HG03565 (cell line): ENCODE results near the gene FAM193B.
"Not testable (repeated sequence)": the region's sequence is repeated elsewhere in the genome, so short reads cannot be mapped to it uniquely, and the experiment has no call there.

Experiments
- ATAC-seq: cut with Tn5 transposase; IDR thresholded peaks from one replicate; pipeline ENCODE4 v1.9.1; 2021; ENCODE audit warnings: mild to moderate bottlenecking, moderate library complexity; ENCODE audit not compliant: unreplicated experiment

FAM193B gene

DNA sequence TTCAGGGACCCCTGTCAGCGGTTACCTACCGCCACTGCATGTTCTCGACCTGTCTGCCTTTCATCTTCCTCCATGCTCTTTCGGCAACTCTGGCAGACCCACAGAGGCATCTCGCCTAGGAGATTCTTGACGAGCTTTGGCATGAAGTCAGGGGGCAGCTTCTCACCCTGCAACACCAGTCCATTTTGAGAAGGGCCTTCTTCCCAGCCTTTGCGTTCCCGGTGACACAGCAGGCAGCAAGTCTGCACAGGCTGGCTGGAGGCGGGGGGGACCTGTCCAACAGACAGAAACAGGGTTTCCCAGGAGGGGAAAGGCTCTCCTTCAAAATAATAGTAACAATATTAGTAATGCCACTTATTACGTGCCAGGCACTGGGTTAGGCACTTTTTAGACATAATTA is 15.5 kb downstream of the FAM193B start:
- no peak for ATAC-seq

DNA sequence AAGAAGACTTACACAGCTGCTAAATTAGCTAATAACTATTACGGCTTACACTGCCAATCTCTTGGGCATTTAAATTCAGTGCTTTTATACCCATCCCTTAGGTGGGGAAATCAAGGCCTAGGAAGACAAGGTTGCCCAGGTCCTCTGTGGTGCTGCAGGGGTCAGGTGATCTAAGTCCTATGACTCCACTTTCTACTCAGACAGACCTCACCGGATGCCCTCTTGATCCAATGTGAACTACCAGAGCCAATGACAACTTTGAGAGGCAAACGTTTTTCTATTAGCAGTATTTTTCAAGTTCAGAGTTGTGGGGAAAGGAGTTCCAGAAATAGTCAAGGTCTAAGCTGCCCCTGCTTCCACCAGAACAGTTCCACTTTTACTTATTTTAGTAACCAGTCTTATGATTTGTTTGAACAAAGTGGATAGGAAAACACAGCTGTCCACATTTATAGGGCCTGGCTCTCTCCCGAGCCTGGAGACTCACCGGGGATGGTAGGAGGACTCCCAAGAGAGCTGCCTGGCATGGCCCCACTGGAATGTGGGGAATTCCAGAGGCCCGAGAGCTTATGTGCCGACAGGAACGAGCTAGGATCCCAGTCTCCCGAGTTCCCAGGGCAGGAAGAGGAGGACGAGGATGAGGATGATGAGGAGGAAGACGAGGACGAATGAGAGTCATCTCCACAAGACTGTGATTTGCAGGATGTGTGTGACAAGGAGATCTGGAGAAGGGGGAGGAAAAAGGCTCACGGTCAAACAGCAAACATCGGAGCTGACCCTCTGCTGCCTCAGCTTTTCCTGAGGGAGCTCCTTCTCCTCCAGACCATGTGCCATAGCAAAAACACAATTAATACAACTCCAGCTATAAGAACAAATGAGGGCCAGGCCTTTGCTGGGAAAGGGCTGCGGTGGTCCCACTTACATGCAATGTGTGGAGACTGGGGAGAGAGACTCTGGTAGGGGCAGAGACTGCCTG is 16.7 kb downstream of the FAM193B start:
- ATAC-seq: no peak

DNA sequence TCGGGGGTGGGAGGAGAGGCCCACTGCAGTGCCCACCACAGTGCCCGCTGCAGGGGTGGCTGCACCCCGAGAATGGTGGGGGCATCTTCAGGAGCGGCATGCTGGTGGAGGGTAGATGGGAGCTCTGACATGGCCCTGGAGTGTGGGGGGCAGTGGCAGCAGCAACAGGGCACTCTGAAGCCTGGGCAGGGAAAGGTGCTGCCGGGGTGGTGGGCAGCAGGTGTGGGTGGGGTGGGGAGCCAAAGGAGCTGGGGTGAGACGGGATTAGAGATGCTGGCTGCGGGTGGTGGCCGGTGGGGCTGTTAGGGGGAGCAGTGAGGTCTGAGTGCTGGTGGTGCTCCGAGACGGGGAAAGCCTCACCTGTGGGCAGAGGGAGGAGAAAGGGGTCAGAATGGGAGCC is 18.0 kb downstream of the FAM193B start:
- no peak for ATAC-seq

DNA sequence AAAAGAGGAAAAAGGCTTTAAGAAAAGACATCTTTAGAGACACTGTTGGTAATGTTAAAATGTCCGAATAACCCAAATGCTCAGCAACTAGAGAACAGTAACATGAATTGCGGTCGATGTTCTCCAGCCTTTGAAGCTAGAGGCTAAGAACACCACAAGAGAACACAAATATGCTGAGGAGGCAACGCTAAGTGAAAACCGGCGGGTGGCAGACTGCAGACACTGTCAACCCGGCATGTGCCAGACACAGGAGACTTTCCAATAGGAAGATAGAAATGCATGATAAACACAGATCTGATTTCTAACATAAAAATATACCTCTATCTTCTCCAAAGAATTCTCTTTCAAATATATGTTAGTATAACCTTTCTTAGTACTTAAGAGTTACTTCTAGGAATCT is 19.2 kb downstream of the FAM193B start:
- ATAC-seq: no peak

DNA sequence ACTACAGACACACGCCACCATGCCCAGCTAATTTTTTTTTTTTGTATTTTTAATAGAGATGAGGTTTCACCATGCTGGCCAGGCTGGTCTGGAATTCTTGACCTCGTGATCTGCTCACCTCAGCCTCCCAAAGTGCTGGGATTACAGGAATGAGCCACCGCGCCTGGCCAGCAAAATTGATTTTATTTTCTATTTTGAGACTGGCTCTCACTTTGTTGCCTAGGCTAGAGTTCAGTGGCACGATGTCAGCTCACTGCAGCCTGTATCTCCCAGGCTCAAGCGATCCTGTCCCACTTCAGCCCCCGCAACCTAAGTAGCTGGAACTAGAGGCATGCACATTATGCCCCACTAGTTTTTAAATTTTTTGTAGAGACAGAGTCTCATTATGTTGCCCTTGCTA is 19.9 kb downstream of the FAM193B start:
- not testable (repeated sequence) for ATAC-seq

DNA sequence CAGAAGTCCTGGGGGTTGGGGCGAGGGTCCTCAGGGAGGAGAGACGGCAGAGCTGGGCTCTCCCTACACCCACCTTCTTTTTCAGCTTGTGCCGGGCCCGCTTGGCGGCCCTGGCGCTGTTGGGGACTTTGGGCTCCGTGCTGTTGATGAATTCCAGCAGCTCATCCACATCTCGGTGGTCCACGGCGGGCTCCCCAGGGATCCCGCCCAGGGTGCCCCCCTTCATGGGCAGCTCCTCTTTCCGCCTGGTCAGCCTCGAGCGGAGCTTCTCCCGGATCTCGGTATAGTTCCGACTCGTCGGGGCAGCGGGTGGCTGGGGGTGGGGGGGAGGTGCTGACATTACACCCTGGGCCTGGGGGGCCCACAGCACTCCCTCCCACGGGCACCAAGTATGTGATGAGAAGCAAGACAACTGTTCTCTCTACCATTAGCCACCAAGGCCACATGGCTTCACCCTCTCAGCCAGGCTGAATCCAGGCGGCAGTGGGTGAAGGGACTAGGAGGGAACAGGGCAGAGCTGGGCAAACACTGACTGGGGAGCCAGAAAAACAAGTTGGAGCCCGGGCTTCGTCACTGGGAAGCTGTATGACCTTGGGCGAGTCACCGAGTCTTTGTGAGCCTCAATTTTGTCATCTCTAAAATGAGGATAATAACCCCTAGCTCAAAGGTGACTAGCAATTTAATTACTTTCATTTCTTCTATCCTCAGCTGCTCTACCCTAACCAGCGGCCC is 23.0 kb downstream of the FAM193B start:
- ATAC-seq: no peak

DNA sequence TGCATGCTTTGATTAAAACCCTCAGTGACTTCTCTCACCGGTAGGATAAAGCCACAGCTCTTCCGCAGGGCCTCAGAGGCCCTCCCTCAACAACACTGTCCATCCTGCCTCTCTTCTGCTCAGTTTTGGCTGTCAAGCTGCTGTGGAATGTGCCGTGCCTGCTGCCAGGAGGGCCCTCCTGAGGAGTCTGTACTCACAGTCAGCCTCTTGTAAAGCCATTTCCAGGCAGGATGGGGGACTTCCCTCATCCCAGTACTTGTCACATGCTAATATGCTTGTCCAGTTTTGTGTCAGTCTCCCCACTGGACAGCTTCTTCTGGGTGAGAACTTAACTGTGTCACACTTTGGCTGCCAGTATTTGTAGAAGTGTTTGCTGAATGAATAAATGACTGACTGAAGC is 23.7 kb downstream of the FAM193B start:
- ATAC-seq: no peak

DNA sequence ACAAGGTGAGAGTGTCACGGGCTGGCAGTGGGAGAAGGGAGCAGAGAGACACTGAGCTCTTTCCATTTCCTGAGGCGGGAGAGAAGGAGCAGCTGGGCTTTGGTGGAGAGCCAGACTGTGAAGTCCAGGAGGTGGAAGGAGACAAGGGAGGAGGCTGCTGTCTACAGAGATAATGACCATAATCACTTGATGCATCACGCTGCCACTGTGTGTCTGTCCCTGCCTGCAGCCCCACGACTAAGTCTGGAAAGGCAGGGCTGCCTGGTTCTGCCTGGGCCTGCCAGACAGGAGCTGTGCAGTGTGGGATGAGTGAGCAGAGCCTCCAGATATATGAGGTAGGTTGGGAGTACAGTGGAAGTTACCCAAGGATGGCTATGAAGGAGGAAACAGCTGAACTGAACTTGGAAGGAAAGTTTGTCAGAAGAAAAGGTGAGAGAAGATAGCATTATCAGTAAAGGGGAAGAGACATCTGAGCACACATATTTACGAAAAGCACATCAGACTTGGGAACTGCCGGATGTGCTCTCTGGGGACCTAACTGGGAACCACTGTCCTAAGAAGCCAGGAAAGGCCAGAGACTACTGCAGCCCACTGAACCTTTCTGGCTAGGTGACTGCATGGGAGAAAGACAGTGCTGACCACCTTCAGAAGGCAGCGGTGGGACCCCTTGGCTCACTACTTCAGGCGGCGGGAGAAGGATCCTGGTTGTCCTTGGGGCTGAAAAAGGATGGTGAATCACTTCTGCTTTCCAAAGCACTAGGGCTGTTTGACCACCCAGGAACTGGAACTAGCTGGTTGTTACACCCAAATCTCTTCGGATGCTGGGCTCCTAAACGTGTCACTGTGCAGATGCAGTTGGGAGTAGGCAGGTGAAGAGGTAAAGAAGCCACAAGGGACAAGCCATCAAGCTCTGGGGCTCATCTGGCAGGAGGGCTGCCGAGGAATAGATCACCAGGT is 24.8 kb downstream of the FAM193B start:
- no peak for ATAC-seq

DNA sequence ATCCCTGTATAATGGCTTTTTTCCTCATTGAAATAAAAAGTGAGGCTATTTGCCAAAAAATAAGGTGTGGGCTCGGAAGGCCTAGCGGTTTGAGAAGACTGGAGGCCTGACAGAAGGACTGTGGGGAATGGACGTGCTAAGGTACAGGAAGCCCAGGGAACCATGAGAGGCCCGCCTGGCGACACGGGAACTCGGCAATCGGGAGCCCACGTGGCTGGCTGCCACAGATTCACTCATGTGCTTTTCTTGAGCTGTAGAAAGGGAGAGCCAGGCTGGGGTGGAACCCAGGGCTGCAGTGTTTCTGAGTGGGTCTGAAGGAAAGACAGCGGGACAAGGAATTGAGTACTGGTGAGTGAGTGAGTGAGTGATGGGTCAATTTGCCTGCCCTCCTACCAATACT is 25.7 kb downstream of the FAM193B start:
- no peak for ATAC-seq

DNA sequence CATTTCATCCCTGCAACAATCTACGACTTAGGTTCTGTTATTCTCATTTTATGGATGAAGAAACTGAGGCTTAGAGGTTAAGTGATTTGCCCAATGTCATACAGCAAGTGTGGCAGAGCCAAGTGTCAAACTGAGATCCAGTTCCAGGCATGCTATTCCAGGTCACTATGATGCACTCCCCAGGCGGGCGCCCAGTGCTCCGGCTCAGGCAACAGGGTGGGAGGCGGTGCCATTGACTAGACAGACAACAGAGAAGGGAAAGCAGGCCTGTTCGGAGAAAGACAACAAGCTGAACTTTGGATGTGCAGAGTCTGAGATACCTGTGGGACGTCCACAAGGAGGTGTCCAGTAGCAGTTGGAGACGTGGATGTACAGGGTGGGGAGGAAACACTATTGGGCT is 26.8 kb downstream of the FAM193B start:
- ATAC-seq: no peak

DNA sequence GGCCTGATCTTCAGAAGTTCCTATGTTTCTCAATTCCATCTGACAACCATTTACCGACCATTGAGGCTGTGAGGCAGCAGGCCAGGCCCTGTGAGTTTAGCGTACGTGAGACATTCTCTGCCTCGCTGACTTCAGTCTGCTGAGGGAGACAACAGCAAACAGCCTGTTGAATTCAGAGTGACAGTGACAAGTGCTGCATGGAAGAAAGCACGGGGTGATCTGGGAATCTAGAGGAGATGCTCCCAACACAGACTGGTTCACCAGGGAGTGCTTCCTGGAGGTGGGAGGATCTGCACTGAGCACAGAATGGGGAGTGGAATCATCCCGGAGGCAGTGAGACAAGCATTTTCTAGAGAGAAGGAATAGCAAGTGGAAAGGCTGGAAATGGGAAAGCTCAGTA is 27.6 kb downstream of the FAM193B start:
- ATAC-seq: no peak

DNA sequence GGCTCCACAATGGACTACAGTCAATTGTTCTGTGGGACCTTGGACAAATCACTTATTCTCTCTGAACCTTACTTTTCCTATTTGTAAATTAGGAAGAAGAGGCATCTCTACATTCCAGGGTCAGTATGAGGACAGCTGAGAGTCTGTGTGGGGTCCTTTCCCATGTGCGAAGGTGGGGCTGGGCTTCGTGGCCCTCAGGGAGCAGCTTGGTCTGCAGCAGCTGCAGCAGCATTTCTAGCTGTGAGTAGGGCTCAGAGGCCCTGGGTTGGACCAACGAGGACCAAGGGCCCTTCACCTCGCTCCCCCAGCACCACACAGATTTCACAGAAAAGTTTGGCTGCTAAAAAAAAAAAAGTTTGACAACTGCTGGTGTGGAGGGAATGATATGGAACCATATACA is 28.2 kb downstream of the FAM193B start:
- ATAC-seq: no peak

DNA sequence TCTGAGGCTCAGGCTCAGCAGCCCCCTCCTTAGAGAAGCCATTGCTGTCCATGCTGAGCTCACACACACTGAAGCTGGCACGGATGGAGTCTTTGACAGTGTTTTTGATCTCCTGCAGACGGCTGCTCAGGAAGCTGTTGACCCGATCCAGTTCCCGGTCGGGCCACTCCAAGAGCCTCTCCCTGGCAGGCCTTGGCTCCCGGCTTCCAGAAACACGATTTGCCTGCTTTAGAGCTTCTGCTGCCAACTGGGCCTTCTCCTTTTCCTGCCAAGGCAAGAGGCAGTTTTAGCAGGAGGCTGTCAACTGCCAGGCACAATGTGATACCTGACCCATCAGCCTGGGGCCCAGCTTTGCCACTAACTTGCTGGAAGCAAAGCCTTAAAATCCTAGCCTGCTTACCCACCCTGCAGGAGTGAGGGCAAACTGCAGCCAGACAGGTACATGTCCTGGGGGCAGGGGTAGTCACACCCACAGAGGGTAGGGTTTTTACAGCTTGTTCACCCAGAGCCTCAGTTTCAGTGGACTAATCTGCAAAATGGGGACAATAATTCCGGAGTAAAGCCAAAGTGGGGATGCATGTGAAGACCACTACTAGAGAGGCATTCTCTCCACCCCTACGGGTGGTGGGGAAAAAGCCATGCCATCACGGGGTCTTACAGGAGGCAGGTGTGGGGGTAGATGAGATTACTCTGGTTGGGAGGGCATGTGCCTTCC is 29.3 kb downstream of the FAM193B start:
- ATAC-seq: no peak

DNA sequence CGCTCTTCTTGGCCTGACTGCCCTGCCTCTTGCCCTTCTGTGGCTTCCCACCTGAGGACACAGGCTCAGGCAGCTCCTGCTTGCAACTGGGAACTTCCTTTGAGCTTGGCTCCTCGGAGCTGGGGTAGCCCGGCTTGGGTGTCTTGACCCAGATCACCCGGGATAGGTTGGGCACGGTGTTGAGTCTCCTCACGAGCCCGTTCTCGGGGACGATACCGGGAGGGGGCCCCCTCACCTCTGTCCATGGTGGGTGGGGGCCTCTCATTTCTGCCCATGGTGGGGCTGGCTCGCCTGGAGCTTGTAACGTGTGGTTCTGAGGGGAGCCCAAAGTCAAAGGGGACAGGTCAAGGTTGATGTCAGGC is 29.8 kb downstream of the FAM193B start:
- no peak for ATAC-seq

DNA sequence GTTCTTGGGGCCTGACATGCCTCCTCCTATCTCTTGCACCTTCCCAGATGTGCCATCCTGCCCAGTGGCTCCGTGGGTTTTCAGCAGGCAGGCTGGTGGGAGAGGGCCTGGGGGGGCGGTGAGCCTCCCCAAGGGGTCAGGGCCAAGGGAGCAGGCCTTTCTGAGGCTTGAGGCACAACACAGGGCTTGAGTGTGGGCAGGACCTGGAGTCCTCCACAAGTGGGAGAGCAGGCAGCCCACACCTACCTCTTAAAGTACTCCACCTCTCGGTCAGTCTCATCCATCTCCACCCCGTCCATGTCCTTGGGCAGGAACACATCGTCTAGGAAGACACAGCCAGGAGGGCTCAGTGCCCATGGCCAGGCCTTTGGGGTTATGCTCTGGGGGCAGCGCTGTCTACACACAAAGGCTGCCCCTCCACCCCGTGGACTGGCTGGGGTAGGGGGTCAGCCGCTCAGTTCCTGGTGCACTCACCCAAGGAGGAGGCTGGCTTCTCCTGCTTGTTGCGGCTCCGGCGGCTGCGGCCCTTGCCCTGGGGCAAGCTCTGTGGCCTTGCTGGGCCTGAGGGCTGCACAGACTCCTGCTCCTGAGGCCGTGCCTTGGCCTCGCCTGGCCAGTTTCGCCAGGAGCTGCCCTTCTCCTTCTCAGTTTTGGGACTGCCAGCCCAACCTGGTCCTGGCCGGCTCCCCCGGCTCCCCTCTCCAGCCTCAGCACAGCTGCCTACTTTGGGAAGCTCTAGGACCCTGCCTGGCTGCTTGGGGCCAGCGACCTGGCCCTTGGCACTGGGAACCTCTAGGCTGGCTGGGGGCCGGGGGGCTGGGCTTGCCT is 30.4 kb downstream of the FAM193B start:
- ATAC-seq: no peak

DNA sequence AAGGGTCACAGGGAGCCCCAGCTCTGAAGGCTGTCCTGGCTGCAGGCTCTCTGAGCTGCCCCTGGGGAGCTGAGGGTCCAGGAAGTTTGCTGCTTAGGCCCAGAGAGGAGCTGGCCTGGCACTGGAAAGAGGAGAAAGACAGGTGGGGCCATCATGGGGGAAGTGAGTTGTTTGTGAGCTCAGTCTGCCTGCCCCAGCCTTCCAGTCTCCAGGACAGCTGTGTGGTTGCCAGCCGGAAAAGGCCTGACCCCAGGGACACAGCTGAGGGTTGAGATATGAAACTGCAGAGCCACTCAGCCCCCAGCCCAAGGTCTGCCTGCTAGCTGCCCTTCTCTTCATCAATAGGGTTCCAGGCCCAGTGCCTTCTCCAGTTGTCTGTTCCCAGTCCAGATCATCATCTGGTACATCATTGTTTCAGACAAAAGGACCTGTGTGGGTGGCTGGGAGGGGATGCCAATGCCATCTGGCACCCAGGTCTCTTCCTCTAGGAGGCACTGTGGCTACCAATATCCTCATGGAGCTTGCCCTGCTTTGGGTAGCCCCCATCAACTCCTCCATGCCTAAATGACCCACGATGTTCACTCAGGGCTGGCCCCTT is 33.3 kb downstream of the FAM193B start:
- no peak for ATAC-seq

DNA sequence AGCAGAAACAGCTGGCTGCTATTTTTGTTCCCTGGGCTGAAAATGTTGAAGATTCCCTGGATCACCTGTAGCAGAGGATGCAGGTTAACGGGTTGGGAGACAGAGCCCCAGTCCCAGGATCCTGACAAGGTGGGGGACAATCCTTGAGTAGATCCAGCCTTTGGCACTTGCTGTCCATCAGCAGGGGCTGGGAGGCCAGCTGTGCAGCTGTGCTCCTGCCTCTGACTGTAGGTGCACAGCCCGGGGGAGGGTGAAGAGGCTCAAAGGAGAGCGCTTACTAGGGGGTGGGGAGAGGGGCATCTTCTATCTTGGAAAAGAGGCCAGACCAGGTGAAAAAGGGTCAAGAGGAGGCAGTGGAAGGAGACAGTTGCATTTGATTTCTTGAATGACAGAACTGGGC is 34.1 kb downstream of the FAM193B start:
- ATAC-seq: no peak

DNA sequence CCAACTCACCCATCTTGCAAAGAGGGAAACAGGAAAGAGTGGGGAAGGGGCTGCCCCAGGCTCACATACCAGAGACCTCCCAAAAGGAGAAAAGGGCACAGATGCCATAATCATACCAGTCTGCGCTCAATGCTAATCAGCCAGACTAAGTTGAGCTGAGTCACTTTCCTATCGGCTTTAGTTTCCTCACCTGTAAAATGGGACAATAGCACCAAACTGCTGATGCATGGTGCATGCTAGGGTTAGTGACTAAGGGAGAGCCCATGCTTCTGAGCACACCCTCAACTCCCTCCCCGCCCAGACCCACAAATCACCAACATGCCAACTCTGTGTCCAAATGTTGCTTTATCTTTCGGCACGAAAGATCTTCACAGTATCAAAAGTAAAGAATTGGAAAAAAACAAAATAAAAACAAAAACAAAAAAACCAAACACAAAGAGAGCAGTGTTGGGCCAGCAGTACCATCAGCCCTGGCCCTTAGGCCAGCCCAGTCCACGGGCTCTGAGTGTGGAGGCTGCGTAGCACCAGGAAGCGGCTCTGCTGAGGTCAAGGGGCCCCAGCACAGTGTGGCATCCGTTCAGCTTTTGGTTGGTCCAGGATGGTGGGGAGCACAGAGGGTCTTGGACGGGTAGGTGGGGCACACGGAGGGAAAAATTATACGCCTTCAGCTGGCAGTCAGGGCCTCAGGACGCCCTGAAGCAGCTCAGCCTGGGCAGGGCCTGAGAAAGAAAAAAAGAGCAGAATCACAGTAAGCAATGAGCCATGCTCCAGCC is 34.7 kb downstream of the FAM193B start:
- ATAC-seq: no peak
